A673 (cell line): ENCODE measurements around the gene PCCA. TPM values are rescaled to one million over a fixed set of nuclear protein-coding genes. Genes with fewer than 3 reads are reported as not detected.

Experiments
- BruUV-seq: library from RNA; stranded (reverse); fragments of 400-500 nt; replicated peaks from 2 replicates; lab custom pipeline; 2021; lab: Mats Ljungman, UMichigan
- CTCF ChIA-PET: fragments of 300-600 bp; sonication (Branson Sonifier 250); formaldehyde crosslinking; loops from one replicate; lab custom pipeline; 2022; ENCODE audit warnings: antibody characterized with exemption; lab: Charles Lee
- POLR2A ChIA-PET: fragments of 300-600 bp; sonication (Branson Sonifier 250); formaldehyde crosslinking; loops from one replicate; lab custom pipeline; 2022; ENCODE audit warnings: antibody characterized with exemption; ENCODE audit not compliant: low non-redundant PET; lab: Charles Lee
- DNase-seq: peaks from one replicate; pipeline ENCODE4 v3.0.0-alpha.2; 2015; ENCODE audit warnings: low spot score
- H3K27ac ChIP-seq: fragments of 200-600 bp; sonication (generic); 2 replicates; pipeline ENCODE4 v1.5.1; 2016; ENCODE audit warnings: mixed run types, low read depth, mild to moderate bottlenecking, mixed read lengths, antibody characterized with exemption, low read length; ENCODE audit not compliant: poor library complexity, severe bottlenecking
- H3K27me3 ChIP-seq: fragments of 200-600 bp; sonication (generic); replicated peaks from 2 replicates; pipeline ENCODE4 v1.6.1; 2017; ENCODE audit warnings: mixed run types, low read depth, mild to moderate bottlenecking, mixed read lengths, antibody characterized with exemption, low read length; ENCODE audit not compliant: insufficient read depth, poor library complexity
- H3K36me3 ChIP-seq: fragments of 200-600 bp; sonication (generic); 2 replicates; pipeline ENCODE4 v1.6.1; 2016; ENCODE audit warnings: mixed run types, mild to moderate bottlenecking, mixed read lengths, antibody characterized with exemption, low read length; ENCODE audit not compliant: insufficient read depth, poor library complexity, severe bottlenecking
- H3K4me1 ChIP-seq: fragments of 200-600 bp; sonication (generic); 2 replicates; pipeline ENCODE4 v1.6.1; 2017; ENCODE audit warnings: mixed run types, mild to moderate bottlenecking, mixed read lengths, antibody characterized with exemption, low read length; ENCODE audit not compliant: insufficient read depth, poor library complexity, severe bottlenecking
- H3K4me3 ChIP-seq: fragments of 200-600 bp; sonication (generic); 2 replicates; pipeline ENCODE4 v1.5.1; 2016; ENCODE audit warnings: low read depth, mixed run types, mild to moderate bottlenecking, mixed read lengths, low read length; ENCODE audit not compliant: poor library complexity, severe bottlenecking
- H3K9me3 ChIP-seq: fragments of 200-600 bp; sonication (generic); 2 replicates; pipeline ENCODE4 v1.6.1; 2016; ENCODE audit warnings: mixed run types, low read depth, mild to moderate bottlenecking, mixed read lengths, antibody characterized with exemption, low read length; ENCODE audit not compliant: poor library complexity, severe bottlenecking
- CTCF ChIP-seq: fragments of 300-800, 200-600 bp; sonication (generic); conservative IDR thresholded peaks from 2 replicates; pipeline ENCODE4 v1.5.1; 2017; ENCODE audit warnings: low read depth, mild to moderate bottlenecking, antibody characterized with exemption, low read length, moderate library complexity, mixed read lengths
- EZH2 ChIP-seq: fragments of 200-600 bp; sonication (generic); IDR thresholded peaks from 2 replicates; pipeline ENCODE4 v1.6.1; 2017; ENCODE audit warnings: borderline replicate concordance, low read depth, mild to moderate bottlenecking, mixed read lengths, antibody characterized with exemption, low read length; ENCODE audit not compliant: poor library complexity, severe bottlenecking
- intact Hi-C: fragments of 100-400 bp; cut with micrococcal nuclease; formaldehyde crosslinking; loops from one replicate; pipeline ENCODE4 v1.10.0; 2022; ENCODE audit not compliant: unreplicated experiment
- total RNA-seq: library from RNA; stranded (reverse); gene quantifications from 2 replicates; pipeline ENCODE4 v1.2.3, GENCODE V29; 2021

Gene PCCA
- total RNA-seq, 1 experiment from 2014 or later = 93.0 TPM

- no peak for DNase-seq
- TF ChIP-seq EZH2 (no peak), CTCF (no peak)
- ChIA-PET CTCF (no interaction called here), POLR2A (no interaction called here)
- no peak overlapping the region for H3K27ac ChIP-seq
- BruUV-seq = no TSS peak
- intact Hi-C loops = no loop called here
- H3K27me3 ChIP-seq = no peaks in the 10 kb centered on the region
- H3K4me3 ChIP-seq = no peak overlapping the region
- no peaks in the 10 kb centered on the region for H3K4me1 ChIP-seq
- no peaks in the 10 kb centered on the region for H3K9me3 ChIP-seq
- H3K36me3 ChIP-seq = no peaks in the 10 kb centered on the region
Measured at GRCh38 chr13:100051070-100051469, 37.8 kb upstream of the PCCA start.

GRCh38 chr13:100059827-100060226 lies 29.1 kb upstream of the PCCA start:
- no peaks in the 10 kb centered on the region for H3K9me3 ChIP-seq
- no peak overlapping the region for H3K4me3 ChIP-seq
- intact Hi-C loops = no loop called here
- no TSS peak for BruUV-seq
- no peaks in the 10 kb centered on the region for H3K27me3 ChIP-seq
- CTCF ChIA-PET = no interaction called here
- no peak overlapping the region for H3K27ac ChIP-seq
- POLR2A ChIA-PET = interaction anchor here (0.6 kb wide), 1 partner anchor 25 kb away, joined by 13 read pairs; no protein-coding TSS in a partner anchor
- no peaks in the 10 kb centered on the region for H3K4me1 ChIP-seq
- no peak for DNase-seq
- H3K36me3 ChIP-seq = no peaks in the 10 kb centered on the region
- TF ChIP-seq CTCF (no peak), EZH2 (no peak)

GRCh38 chr13:100063333-100063732 lies 25.6 kb upstream of the PCCA start:
- no peaks in the 10 kb centered on the region for H3K4me1 ChIP-seq
- no peaks in the 10 kb centered on the region for H3K9me3 ChIP-seq
- ChIA-PET CTCF (no interaction called here), POLR2A (no interaction called here)
- H3K36me3 ChIP-seq = no peaks in the 10 kb centered on the region
- TF ChIP-seq CTCF = no peak
- no peak for TF ChIP-seq EZH2
- no TSS peak for BruUV-seq
- H3K4me3 ChIP-seq = no peak overlapping the region
- no peaks in the 10 kb centered on the region for H3K27me3 ChIP-seq
- peak; percentile 18 for DNase-seq
- H3K27ac ChIP-seq = no peak overlapping the region
- intact Hi-C loops = no loop called here
